C4-2B (cell line): Measurements from ENCODE around the gene KCNN4.

Source experiments
- ZFX ChIP-seq: fragments of 450-650 bp; IDR thresholded peaks from 2 replicates; pipeline ENCODE4 v1.6.1; 2017
- TF ChIP-seq, protein P1 (sequence below): fragments of 450-650 bp; conservative IDR thresholded peaks from 2 replicates; pipeline ENCODE4 v1.5.1; 2017; ENCODE audit warnings: mild to moderate bottlenecking

DNA sequence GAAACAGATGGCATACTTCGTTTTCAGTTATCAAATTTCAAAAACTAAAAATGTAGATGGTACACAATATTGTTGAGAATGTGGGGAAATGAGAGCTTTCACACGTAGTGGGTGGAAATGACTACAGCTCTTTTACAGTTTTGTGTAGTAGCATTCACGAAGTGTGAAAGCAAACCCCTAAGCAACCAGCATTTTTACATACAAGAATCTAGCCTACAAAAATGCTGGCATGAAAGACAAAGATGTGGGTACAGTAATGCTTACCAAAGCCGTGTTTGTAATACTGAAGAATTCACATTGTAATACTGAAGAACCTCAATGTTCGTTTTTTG is 40.1 kb upstream of the KCNN4 start:
- TF ChIP-seq, protein P1, sequence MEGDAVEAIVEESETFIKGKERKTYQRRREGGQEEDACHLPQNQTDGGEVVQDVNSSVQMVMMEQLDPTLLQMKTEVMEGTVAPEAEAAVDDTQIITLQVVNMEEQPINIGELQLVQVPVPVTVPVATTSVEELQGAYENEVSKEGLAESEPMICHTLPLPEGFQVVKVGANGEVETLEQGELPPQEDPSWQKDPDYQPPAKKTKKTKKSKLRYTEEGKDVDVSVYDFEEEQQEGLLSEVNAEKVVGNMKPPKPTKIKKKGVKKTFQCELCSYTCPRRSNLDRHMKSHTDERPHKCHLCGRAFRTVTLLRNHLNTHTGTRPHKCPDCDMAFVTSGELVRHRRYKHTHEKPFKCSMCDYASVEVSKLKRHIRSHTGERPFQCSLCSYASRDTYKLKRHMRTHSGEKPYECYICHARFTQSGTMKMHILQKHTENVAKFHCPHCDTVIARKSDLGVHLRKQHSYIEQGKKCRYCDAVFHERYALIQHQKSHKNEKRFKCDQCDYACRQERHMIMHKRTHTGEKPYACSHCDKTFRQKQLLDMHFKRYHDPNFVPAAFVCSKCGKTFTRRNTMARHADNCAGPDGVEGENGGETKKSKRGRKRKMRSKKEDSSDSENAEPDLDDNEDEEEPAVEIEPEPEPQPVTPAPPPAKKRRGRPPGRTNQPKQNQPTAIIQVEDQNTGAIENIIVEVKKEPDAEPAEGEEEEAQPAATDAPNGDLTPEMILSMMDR: no peak
- TF ChIP-seq ZFX: no peak
